Right lobe of liver (tissue), 4 donors: Measurements from ENCODE around the gene STX3.

Experiments used
- POLR2A ChIP-seq: fragments of 450-650 bp; IDR thresholded peaks from one replicate; pipeline ENCODE4 v1.6.1; 2017; ENCODE audit warnings: antibody characterized with exemption, mild to moderate bottlenecking
- TF ChIP-seq, protein P1 (sequence below), 4 donors: fragments of 200-600 bp in 3 of 4; fragments of 450-650 bp in 1 of 4; IDR thresholded peaks; one replicate each; pipeline versions ENCODE4 v1.5.1 to v1.8.0; 2016 to 2022; ENCODE audit warnings: antibody characterized with exemption in 4 of 4, mild to moderate bottlenecking in 2 of 4
- donor health status: DM: no; HTN: no; CAD: no.
- donor health status: DM: no; HTN: no; CAD: no.
- donor health status: DM: no; HTN: yes; CAD: no.

DNA sequence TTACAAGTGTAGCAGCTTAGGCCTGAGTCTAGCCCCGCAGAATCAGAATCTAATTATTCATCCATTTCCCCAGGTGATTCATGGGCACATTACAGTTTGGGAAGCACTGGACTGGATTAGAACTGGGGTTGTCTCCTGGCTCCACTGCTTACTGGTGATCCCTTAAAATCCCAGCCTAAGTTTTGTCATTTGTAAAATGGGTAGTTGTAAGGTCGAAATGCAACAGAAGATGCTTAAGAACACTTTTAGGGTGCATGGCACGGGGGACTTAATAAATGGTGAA lies 1.3 kb downstream of the STX3 start:
- TF ChIP-seq, protein P1, sequence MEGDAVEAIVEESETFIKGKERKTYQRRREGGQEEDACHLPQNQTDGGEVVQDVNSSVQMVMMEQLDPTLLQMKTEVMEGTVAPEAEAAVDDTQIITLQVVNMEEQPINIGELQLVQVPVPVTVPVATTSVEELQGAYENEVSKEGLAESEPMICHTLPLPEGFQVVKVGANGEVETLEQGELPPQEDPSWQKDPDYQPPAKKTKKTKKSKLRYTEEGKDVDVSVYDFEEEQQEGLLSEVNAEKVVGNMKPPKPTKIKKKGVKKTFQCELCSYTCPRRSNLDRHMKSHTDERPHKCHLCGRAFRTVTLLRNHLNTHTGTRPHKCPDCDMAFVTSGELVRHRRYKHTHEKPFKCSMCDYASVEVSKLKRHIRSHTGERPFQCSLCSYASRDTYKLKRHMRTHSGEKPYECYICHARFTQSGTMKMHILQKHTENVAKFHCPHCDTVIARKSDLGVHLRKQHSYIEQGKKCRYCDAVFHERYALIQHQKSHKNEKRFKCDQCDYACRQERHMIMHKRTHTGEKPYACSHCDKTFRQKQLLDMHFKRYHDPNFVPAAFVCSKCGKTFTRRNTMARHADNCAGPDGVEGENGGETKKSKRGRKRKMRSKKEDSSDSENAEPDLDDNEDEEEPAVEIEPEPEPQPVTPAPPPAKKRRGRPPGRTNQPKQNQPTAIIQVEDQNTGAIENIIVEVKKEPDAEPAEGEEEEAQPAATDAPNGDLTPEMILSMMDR (IDR thresholded peaks at IDR 0.05): no peak
- no peak for TF ChIP-seq POLR2A
